ENCODE data around the gene ATP6V0D1. TPM values are rescaled to one million over a fixed set of nuclear protein-coding genes. Genes with fewer than 3 reads are reported as not detected.
A peak's percentile ranks its signal among the peaks of the same experiment; 100 is the strongest.

Gene ATP6V0D1
- total RNA-seq, 1 experiment from 2014 or later = 43.0 TPM

- Mint-ChIP-seq H3K36me3 (ENCODE audit: insufficient read depth in 1 of 3, low read depth in 3 of 3) (no peaks in the 10 kb centered on the region), H3K27ac (peak overlapping the region in 1 of 3 experiments; percentile 83; a peak in 1 of 7 replicates), H3K4me3 (no peak overlapping the region), H3K9me3 (no peaks in the 10 kb centered on the region), H3K4me1 (peaks cover 11 to 14% of the 10 kb centered on the region in 2 experiments), H3K27me3 (ENCODE audit: low read depth) (peaks cover 45% of the 10 kb centered on the region)
- Histone ChIP-seq H4K91ac (ENCODE audit: insufficient read length, low read depth, low read length) (no peak overlapping the region), H3K56ac (ENCODE audit: insufficient read length, low read depth, low read length) (no peak overlapping the region), H3K9me3 (ENCODE audit: control insufficient read depth, low read depth, low read length) (no peaks in the 10 kb centered on the region), H2BK15ac (ENCODE audit: low read depth, low read length) (no peak overlapping the region), H3K18ac (ENCODE audit: insufficient read length, low read depth, low read length) (no peak overlapping the region), H3K27me3 (ENCODE audit: insufficient read depth, low read length) (peaks cover 24% of the 10 kb centered on the region; the same call in 1 of the 2 replicates), H3K9ac (ENCODE audit: extremely low read depth, insufficient read length, low read length) (no peak overlapping the region), H3K14ac (ENCODE audit: insufficient read depth, low read length) (no peak overlapping the region), H2AFZ (ENCODE audit: low read length) (no peak overlapping the region), H2AK5ac (ENCODE audit: insufficient read length, low read length) (no peak overlapping the region), H2BK5ac (ENCODE audit: insufficient read length, low read length) (no peak overlapping the region), H2BK20ac (ENCODE audit: low read depth, low read length, poor library complexity, severe bottlenecking) (no peak overlapping the region), H2BK120ac (ENCODE audit: low read depth, low read length, poor library complexity, severe bottlenecking) (no peak overlapping the region), H3T11ph (ENCODE audit: low read length) (no peak overlapping the region), H3K23me2 (ENCODE audit: insufficient read length, low read depth, low read length, poor library complexity, severe bottlenecking) (peaks cover 6% of the 10 kb centered on the region), H2BK12ac (ENCODE audit: insufficient read length, low read depth, low read length) (no peak overlapping the region), H3K27ac (ENCODE audit: insufficient read length, low read depth, low read length) (no peak overlapping the region), H3K4ac (ENCODE audit: low read depth, low read length) (no peak overlapping the region), H4K20me1 (ENCODE audit: control insufficient read depth, insufficient read depth, insufficient read length) (no peaks in the 10 kb centered on the region), H4K8ac (replicated peaks; ENCODE audit: insufficient read length, low read depth, low read length) (no peak overlapping the region), H3K79me1 (ENCODE audit: insufficient read depth, low read depth, low read length, poor library complexity, severe bottlenecking) (no peaks in the 10 kb centered on the region), H3K79me2 (ENCODE audit: insufficient read depth, low read length) (peaks cover 1% of the 10 kb centered on the region; the same call in 1 of the 2 replicates), H4K5ac (ENCODE audit: insufficient read length, low read depth, low read length) (no peak overlapping the region), H3K23ac (ENCODE audit: insufficient read length, low read depth, low read length) (no peak overlapping the region), H3K4me1 (ENCODE audit: insufficient read depth, low read length) (no peaks in the 10 kb centered on the region; the same call in 1 of the 2 replicates), H3K4me2 (ENCODE audit: insufficient read depth, insufficient read length, low read length) (no peak overlapping the region)
- DNase-seq = no peak
- TF ChIP-seq CTCF (conservative IDR thresholded peaks at IDR 0.05) = no peak
- no CpG with 5 or more reads among the region's 12 CpGs for WGBS (ENCODE audit: extremely low coverage, insufficient read length, low lambda C conversion rate)
Measured at GRCh38 chr16:67483731-67484525, 3.0 kb upstream of the ATP6V0D1 start.

All from H9 (cell line).